Activated CD8-positive, alpha-beta memory T cell treated with anti-CD3 and anti-CD28 coated beads, Interleukin-2, amount 50 U/mL, for 24 hours (primary cell): Measurements from ENCODE around the gene PARVA.
"Not testable (repeated sequence)": the region's sequence is repeated elsewhere in the genome, so short reads cannot be mapped to it uniquely, and the experiment has no call there.

ENCODE experiments used
- DNase-seq: peaks from one replicate; pipeline ENCODE4 v3.0.0-alpha.2; 2020; ENCODE audit errors: extremely low read depth

Gene PARVA

DNA sequence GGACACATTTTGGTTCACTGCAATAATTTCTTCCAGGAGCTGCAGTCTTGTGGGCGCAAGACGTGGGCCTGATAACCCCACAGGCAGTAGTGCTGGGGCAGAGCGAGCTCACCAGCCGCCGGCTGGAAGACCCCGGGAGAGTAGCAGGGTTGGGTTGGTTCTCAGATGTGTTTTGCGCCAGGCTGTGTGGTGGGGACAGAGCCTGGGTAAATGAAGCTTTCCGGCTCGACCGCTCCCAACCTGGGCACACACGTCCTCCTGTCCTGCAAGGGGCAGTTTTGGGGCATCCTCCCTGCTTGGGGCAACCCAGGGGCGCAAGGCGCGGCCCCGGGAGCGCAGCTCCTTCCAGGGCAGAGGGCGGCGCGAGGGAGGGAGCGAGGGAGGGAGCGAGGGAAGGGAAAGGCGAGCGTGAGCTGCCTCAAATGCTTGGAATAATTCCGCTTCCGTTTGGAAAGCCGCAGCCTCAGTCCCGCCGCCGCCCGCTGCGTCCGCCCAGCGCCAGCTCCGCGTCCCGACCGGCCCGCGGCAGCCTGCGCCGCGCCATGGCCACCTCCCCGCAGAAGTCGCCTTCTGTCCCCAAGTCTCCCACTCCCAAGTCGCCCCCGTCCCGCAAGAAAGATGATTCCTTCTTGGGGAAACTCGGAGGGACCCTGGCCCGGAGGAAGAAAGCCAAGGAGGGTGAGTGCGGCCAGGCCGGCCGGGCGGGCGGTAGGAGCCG, at the start of gene PARVA:
TSS of gene PARVA (plus strand) at position 466 of the 718 bp plus-strand sequence. CDS start at position 543, 77 bp downstream.
- no peak for DNase-seq

DNA sequence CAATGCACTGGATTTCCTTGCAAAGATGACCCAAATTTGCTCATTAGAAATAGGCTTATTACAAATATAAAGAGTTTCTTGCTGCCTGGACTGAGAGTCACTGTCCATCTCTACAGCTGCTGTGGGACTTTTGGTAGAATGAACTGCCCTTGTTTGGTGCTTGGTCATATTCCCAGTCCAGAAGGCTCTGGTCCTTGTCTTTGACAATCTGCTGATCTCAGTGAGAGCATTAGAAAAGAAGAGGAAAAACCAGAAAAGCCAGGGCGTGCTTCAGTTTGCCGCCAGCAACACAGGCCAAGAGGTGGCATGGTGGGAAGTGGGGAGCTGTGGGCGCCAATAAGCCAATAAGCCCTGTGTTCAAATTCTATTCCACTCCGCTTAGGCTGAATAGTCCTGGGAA, 48.2 kb upstream of the PARVA start:
- DNase-seq, result no peak

GRCh38 chr11:12329797-12330196, 47.6 kb upstream of the PARVA start:
- DNase-seq, result no peak

DNA sequence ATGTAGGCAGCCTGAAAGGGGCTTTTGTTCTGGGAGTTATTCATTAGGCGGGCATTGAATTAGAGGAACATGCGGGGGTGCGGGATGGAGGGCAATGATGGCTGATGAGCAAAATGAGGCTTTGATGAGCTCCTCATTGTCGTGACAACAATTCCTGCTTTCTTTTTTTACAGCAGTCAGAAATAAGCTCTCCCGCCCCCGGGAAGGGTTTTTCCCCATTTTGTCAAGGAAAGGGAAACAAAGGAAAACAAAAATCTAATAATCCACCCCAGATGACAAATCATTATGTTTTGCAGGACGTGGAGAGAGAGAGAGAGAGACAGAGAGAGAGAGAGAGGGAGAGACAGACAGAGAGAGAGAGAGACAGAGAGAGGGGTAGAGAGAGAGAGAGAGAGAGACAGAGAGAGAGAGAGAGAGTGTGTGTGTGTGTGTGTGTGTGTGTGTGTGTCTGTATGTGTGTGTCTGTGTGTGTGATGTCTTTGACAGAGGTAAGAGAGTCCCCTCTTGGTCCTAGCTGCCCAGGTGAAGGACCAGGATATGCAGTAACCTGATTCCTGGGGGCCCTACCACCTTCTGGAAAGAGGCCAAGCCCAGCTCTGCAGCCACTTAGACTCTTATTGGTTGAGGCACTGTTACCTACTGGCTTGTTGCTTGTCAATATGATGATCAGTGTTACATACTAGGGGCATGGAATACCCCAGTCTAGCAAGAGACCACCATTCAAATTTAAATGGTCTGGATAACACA, 46.7 kb upstream of the PARVA start:
- no peak for DNase-seq

DNA sequence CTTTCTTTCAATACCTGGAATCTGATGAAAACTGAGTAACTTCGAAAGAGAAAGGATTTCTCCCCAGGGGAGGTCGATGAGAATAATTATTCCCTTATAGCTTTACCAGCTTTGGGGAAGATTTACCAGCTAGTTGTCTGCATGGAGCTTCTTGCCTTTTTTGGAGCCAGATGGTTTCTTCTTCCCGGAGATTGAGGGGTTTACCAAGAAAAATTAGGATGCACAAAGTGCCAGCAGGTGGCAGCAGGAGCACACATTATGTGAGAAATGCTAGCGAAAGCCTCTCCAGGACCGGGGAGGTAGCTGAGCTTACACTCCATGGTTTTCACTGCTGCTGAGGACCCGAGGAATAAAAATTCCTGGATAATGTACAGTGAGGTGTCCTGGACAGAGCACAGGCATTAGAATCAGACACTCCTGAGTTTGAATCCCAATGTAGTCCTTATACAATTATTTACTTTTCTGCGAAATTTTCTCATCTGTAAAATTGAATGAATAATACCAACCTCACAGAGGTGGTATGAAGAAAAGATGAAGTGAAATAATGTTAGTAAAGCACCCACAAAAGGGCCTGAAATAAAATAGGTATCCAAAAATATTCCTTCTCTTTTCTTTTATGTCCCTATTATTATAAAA, 46.0 kb upstream of the PARVA start:
- peak; percentile 37 for DNase-seq

DNA sequence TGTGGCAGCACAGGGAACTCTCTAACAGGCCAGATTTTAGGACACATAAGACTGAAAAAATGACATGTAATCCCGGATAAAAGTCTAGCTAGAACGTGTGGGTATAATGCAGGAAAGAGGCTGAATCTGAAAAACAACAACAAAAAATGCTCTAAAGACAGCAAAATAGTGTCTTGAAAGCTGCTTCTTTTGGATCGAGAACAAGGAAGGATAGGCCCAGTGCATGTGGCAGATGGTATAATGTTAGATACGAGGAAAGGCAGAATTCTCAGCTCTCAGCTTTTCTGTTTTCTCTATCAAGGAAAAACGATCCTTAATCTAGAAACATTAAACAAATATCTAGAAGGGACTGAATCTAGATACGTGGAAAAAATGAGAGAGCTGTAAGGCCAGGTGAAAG, 33.8 kb upstream of the PARVA start:
- no peak for DNase-seq

DNA sequence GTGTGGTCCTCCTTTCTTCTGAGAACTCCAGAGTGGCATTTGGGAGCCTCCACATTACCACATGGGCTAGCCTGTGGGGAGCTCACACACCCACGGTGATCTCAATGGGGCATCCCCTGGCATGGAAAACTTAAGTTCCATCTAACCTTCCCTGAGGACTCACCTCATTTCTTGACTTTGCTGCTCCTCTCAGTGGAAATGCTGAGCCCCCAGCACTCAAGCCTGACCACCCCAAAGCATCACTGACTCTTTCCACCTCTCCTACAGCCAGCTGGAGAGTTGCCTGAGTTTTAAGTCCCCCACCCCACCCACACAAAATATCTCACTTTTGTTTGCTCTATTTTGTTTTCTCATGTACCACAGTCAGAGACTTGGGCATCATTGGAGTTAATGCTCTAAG, 23.8 kb upstream of the PARVA start:
- no peak for DNase-seq

DNA sequence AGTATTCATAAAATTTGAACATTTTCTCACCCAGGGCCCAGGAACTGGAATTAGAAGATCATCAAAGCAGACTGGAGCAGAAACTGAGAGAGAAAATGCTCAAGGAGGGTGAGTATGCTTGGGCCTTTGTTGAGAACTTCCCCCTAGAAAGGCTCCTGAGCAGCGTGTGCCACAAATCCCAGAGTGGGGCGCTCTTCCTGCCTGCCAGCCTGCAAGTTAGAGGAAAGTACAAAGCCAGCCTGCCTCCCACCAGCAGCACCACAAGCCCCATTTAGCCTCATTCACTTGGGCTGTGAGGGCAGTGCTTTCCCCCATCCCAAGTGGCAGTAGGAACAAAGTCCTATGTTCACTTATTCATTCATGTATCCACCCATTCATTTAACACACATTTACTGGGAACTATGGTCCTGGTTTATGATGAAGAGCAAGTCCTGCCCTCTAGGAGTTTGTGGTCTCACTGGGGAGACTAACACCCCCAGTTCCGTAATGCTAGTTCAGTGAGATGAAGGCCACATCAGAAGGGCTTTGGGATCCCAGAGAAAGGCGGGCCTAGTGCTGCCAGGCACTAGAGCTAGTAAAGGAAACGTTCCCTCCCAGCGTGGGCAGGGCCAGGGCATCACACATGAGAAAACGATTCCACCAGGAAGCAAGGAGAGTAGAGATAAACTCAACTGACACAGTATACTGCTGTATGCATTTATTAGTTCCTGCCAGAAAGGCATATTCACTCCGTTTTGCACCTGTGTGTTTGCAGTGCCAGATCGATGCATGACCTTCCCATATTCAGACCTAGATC, 22.4 kb upstream of the PARVA start:
- DNase-seq, result no peak

DNA sequence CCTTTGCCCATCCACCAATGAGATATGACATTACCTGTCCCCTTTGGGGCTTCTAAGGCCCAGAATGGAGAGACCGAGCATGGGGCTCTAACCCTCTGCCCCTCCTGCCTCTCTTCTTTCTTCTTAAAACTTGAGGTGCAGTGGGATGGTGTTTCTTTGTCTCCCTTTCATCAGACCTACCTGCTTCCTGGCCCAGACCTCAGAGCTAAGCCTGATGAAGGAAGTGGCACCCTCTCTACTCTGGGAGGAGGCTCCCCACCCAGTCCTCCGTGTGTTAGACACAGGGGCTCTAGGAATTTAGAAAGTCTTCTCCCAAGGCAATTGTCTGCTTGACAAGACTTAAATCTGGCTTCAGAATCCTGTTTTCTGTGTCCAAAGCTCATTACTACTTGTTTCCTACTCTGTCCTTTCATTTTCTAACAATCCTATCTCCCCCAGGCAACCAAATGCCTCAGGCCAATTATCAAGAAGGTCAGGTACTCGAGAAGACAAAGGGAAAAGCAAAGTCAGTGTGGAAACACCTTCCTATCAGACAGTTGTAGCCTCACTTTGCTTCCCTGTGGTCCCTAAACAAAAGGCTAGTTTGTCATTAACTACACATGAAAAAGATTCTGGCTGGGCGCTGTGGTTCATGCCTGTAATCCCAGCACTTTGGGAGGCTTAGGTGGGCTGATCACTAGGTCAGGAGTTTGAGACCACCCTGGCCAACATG, 20.3 kb upstream of the PARVA start:
- no peak for DNase-seq

GRCh38 chr11:12357697-12358096, 19.7 kb upstream of the PARVA start:
- DNase-seq, result not testable (repeated sequence)

GRCh38 chr11:12358302-12359188, 18.8 kb upstream of the PARVA start:
- no peak for DNase-seq

- DNase-seq, result no peak
These were observed 17.6 kb upstream of the PARVA start for GRCh38 chr11:12359761-12360160.

DNA sequence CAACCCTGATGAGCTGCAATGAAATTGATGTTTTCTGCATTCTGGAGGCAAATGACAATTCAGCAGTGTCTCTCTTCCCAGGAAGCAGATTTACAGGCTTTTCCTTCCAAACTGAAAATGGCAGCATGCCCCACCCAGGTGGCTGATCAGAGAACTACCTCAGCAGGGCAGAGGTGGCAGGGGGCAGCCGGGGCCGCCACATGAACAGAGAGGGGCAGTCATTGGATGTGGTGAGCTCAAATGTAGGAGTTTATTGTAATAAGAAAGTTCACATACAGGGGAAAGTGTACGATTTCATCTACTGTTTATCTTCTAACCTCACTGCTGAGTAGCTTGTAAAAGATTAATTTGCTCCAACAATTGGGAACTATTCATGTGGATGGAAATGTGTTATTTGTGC, 15.7 kb upstream of the PARVA start:
- no peak for DNase-seq

GRCh38 chr11:12362857-12363256, 14.5 kb upstream of the PARVA start:
- no peak for DNase-seq

GRCh38 chr11:12363373-12363772, 14.0 kb upstream of the PARVA start:
- no peak for DNase-seq

- peak; percentile 9 for DNase-seq
These were observed 11.3 kb upstream of the PARVA start for GRCh38 chr11:12365965-12366575.

DNA sequence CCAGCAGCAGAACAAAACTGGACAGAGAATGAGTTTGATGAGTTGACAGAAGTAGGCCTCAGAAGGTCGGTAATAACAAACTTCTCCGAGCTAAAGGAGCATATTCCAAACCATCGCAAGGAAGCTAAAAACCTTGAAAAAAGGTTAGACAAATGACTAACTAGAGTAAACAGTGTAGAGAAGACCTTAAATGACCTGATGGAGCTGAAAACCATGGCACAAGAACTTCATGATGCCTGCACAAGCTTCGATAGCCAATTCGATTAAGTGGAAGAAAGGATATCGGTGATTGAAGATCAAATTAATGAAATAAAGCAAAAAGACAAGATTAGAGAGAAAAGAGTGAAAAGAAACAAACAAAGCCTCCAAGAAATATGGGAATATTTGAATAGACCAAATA, 10.3 kb upstream of the PARVA start:
- not testable (repeated sequence) for DNase-seq

DNA sequence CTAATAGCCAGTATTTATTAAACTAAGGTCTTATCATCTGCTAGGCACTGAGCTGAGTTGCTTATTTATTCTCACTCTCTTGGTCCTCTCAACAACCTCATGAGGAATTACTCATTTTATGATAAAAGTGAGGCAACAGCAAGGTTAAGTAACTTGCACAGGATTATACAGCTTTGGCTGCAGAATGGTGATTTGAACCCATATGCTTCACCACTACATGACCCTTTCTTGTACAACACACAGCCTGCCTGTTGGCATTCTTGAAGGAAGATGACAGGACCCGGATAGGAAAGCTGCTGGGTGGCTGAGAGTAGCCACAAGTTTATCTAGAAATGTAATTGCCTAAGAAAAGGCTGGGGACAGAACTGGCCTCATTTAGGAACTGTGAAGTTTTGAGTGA, 5.3 kb upstream of the PARVA start:
- DNase-seq, result no peak

DNA sequence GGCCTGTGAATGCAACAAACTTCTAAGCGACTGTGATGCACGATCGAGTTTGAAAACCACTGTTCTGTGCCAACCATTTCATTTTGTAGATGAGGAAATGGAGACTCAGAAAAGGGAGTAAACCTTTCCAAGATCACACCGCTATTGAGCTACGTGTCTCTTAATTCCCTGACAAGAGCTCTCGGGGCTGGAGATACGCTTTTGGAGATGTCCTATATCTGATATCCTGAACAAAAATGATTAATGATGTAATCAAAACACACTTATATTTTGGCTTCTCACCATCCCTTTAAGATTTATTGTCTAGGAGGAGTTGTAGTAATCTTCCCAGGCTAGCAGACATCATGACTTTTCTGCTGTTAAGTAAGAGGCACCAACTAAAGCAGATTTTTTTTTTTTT, 1.7 kb upstream of the PARVA start:
- DNase-seq, result no peak
